Caki2 (cell line): ENCODE data around the gene SLC25A1. TPM values are rescaled to one million over a fixed set of nuclear protein-coding genes. Genes with fewer than 3 reads are reported as not detected.
"Not testable (repeated sequence)": the region's sequence is repeated elsewhere in the genome, so short reads cannot be mapped to it uniquely, and the experiment has no call there.

Source experiments
- DNase-seq: peaks from one replicate; pipeline ENCODE4 v3.0.0-alpha.2; 2015; ENCODE audit warnings: low read depth
- in situ Hi-C: cut with HindIII; loops from 2 replicates; pipeline ENCODE4 v1.10.0; 2016; ENCODE audit warnings: low sequenced_read_pairs, low pct_unique_long_range_greater_than_20kb, mixed read lengths
- total RNA-seq: library from RNA; depleted of rRNA; stranded (reverse); fragments of >200 nt; shearing (Covaris generic); gene quantifications from 2 replicates; pipeline ENCODE4 v1.2.3, GENCODE V29; 2014; ENCODE audit warnings: low replicate concordance

Gene SLC25A1
- total RNA-seq, 1 experiment from 2014 or later, result 123 TPM

DNA sequence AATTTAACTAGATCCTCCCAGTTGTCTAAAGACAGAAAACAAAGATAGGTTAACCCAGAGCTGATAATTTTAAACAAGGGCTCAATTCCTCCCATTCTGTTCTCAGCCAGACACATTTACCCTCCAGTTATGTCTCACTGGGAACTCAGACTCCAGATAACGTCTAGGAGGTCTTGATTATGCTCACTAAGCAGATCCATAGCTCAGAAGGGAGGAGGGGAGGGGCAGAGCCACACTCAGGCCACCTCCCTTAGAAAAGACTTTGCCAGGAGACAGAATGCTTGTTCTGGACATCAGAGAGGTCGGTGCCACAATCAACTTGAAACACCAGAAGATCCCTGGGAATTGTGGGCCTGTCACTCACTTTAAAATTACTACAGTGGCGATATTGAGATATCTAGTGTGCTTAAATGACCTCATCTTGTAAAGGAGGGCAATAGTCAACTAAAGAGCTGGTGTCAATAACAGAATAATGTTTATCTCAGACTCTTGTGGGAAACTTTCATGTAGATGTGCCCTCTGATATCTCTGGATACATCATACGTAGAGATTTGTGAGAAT lies 29.8 kb upstream of the SLC25A1 start:
- DNase-seq, result no peak
- in situ Hi-C loops, result no loop called here

DNA sequence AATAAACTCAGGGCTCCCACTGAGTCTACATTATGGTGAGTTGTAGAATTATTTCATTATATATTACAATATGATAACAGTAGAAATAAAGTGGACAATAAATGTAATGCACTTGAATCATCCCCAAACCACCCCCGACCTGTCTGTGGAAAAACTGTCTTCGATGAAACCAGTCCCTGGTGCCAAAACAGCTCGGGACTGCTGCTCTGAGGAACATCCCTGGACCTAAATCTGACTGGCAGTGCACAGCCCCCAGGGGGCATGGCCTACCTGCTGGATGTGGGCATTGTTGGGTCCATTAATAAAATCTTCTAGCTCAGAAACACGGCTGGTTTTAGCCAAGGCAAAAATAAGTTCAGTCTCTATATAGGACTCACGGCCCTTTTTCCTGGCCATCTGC lies 29.3 kb upstream of the SLC25A1 start:
- in situ Hi-C loops, result no loop called here
- no peak for DNase-seq

- in situ Hi-C loops, result no loop called here
- DNase-seq, result no peak
Measured at GRCh38 chr22:19207401-19207808, 28.9 kb upstream of the SLC25A1 start.

- no peak for DNase-seq
- in situ Hi-C loops, result no loop called here
Measured at GRCh38 chr22:19206287-19206686, 27.8 kb upstream of the SLC25A1 start.

GRCh38 chr22:19204640-19205039 lies 26.1 kb upstream of the SLC25A1 start:
- DNase-seq, result no peak
- in situ Hi-C loops, result no loop called here

- in situ Hi-C loops, result no loop called here
- DNase-seq, result no peak
Measured at GRCh38 chr22:19203834-19204233, 25.3 kb upstream of the SLC25A1 start.

- DNase-seq, in situ Hi-C loops: not testable (repeated sequence)
Measured at GRCh38 chr22:19202799-19203186, 24.3 kb upstream of the SLC25A1 start.

DNA sequence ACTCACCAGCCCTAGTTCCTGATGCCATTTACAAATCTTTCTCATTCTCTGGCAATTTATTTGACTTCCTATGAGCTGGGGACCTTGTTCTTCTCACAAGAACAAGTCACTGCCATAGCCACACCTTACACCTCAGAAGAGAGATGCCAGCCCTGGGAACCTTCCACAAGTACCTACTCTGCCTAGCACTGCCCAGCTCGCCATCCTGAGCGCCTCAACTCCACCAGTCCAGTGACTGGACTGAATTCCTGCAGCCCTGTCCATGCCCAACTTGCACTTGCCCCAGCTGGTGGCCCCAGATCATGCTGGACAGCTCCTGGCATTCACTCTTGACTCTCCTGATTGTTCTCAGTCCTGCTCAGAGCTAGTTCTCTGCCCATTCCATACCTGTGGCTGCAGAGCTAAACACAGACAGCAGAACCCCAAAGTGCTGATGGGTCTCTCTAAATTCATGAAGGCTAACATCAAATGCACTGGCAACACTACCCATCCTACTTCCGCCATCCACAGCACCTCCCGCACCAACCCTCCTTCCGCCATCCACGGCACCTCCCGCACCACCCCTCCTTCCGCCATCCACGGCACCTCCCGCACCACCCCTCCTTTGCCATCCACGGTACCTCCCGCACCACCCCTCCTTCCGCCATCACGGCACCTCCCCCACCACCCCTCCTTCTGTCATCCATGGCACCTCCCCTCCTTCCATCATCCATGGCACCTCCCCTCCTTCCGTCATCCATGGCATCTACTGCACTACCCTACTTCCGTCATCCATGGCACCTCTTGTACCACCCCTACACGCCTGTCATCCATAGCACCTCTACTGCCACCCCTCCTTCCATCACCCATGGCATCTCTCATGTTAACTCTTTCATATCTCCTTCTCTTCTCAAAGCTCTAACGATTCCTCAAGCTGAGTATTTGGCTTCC lies 23.6 kb upstream of the SLC25A1 start:
- in situ Hi-C loops, result no loop called here
- no peak for DNase-seq

- in situ Hi-C loops, result no loop called here
- DNase-seq, result no peak
Measured at GRCh38 chr22:19201130-19201868, 22.8 kb upstream of the SLC25A1 start.

DNA sequence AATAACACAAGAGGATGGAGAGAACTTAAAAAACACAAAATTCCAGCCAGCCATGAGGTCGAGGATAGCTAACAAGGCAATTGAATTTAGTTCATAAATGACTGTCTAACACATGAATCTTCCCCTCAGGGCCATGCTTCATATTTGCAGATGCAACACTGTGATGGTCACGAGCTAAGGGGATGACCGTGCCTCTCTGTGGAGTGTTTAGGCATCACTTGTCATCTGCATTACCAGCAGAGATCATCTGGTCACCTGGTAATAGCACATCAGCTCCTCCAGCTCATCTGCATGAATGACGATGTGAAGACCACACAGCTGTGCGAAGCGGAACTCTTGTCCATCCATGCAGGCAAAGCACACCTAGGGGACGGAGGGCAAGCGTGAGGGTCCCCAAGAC lies 20.9 kb upstream of the SLC25A1 start:
- DNase-seq, result no peak
- in situ Hi-C loops, result no loop called here

DNA sequence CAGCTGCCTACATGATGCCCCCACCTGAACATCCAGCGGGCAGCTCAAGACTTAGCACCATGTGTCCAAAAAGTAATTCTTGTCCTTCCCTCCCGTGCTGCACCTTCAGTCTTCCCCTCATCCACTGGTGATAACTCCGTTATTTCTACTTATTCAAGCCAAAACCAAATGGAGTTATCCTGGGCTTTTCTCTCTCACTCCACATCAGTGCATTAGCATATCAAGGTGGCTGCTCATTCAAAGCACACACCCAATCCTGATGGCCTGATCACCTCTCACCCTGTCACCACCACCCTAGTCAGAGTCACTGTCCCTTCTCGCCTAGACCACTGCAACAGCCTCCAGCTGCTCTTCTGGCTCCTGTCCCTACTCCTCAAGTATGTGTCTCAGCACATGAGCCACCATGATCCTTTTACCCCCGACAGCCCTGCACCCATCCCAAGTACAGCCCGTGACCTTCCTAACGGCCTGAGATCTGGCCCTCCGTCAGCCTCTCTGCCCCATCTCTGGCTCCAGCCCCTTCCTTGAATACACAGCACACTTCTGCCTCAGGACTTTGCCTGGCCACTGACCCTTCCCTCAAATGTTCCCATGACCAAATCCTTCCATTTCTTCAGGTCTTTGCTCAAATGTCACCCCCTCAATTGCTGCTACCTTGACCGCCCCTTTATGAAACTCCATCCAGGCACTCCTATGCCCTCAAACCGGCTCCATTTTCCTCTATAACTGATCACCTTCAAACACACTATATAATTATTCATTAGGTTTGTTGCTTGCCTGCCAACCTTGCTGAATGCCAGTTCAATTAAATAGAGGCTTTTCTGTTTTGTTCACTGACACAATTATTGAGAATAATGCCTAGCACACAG lies 19.7 kb upstream of the SLC25A1 start:
- no peak for DNase-seq
- in situ Hi-C loops, result no loop called here

DNA sequence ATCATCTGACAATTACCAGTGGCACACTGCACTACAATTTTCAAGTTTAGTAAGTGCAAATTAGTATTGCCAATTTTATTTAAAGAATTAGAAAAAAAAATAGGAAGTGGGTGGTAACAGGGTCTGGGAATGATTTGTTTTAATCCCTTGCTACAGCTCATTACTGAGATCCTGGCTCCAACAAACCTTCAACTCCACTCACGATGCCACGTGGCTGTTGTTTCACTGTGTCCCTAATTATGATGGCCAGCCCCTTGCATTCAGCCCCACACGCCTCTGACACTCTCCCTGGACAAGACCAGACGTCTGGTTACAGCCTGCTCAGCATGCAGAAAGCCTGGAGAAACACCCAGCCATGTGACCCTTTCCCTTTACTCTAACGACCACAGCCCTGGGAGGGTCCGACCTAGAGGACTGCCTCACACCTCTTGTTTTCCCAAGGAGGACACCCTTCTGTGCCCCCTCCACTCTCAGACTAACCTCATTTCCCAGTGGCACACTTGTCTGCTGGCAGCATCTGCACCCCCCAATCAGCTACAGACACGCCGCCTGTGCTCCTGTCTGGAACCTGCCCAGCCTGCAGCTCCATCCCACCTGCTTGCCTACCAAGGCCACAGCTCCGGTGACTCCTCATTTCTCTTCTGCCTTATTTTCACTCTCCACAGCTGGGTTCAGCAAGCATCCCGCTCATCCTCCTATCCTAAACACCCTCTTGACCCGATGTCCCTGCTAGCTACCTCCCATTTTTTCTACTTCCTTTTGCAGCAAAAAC lies 18.5 kb upstream of the SLC25A1 start:
- no peak for DNase-seq
- in situ Hi-C loops, result no loop called here

- in situ Hi-C loops, result no loop called here
- DNase-seq, result no peak
Measured at GRCh38 chr22:19195796-19196731, 17.5 kb upstream of the SLC25A1 start.

DNA sequence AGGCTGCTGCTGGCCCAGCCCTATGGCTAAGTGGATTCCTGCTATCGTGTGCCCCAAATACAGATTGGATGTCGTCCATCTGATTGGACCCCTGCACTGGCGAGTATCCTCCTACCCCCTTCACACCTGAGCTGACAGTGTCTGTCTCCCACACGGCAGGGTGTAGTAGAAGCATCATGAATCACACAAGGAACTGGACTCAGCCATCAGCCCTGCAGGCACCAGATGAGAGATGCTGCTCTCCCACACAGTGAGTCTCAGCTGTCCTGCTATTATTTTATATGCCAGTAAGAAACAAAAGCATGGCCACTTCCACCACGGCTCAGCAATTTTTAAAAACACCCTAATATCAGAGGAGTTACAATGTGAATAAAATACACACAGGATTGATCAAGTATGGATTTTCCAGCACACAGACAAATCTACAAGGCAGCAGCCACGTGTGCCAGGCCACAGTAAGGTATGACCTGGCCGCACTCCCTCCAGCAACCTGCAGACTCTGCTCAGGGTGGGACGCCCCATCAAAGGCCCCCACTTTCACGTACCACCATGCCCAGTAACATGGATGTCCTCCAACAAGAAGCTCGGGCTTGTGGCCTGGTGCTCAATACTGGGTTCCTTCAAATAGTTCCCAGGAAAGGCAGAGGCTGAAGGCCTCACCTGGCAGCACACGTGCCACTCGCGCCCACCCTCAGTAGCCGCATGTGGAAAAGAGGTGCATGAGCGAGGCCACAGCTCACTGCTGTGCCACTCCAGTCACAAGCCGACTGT lies 16.4 kb upstream of the SLC25A1 start:
- in situ Hi-C loops, result no loop called here
- DNase-seq, result no peak

- DNase-seq, result no peak
- in situ Hi-C loops, result no loop called here
Measured at GRCh38 chr22:19193879-19194278, 15.3 kb upstream of the SLC25A1 start.
